ENCODE measurements around the gene MEPCE.

DNA sequence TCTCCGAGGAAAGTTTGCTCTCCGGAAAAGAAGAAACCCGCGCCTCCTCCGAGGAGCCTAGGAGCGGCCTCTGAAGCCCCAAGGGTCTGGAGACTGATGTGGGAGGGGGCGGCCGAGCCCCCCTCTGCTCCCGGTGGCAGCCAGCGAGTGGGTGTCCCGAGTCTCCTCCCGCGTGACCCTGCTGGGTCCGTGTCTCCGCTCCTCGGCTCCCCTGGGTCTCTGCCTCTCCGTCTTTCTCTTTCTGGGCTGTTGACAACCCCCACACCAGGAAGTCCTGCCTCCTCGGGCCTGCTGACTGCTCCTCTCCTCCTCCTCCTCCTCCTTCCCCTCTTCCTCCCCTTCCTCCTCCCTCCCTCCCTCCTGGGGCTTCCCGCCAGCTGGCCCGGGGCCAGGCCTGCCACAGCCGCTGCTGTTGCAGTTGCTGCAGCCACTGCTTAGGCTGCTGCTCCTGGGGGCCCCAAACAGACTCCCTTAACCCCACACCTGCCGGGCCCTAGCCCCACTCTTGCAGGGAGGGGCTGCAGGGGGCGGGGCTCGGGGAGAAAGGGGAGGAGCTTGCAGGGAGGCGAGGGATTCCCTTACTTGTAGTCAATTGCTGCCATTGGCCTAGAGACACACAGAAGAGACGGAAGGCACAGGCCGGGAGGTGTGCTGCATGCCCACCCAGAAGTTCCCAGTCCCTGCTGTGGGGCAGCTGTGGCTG is 49.5 kb downstream of the MEPCE start, which contains the start of gene TSC22D4:
- TF ChIP-seq, protein P1, sequence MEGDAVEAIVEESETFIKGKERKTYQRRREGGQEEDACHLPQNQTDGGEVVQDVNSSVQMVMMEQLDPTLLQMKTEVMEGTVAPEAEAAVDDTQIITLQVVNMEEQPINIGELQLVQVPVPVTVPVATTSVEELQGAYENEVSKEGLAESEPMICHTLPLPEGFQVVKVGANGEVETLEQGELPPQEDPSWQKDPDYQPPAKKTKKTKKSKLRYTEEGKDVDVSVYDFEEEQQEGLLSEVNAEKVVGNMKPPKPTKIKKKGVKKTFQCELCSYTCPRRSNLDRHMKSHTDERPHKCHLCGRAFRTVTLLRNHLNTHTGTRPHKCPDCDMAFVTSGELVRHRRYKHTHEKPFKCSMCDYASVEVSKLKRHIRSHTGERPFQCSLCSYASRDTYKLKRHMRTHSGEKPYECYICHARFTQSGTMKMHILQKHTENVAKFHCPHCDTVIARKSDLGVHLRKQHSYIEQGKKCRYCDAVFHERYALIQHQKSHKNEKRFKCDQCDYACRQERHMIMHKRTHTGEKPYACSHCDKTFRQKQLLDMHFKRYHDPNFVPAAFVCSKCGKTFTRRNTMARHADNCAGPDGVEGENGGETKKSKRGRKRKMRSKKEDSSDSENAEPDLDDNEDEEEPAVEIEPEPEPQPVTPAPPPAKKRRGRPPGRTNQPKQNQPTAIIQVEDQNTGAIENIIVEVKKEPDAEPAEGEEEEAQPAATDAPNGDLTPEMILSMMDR (IDR thresholded peaks at IDR 0.05): no peak
- TF ChIP-seq POLR2AphosphoS5 (IDR thresholded peaks at IDR 0.05; ENCODE audit: low read depth, low read length): peak; percentile 62; the same call in 1 of the 2 replicates
- TF ChIP-seq, protein P2, sequence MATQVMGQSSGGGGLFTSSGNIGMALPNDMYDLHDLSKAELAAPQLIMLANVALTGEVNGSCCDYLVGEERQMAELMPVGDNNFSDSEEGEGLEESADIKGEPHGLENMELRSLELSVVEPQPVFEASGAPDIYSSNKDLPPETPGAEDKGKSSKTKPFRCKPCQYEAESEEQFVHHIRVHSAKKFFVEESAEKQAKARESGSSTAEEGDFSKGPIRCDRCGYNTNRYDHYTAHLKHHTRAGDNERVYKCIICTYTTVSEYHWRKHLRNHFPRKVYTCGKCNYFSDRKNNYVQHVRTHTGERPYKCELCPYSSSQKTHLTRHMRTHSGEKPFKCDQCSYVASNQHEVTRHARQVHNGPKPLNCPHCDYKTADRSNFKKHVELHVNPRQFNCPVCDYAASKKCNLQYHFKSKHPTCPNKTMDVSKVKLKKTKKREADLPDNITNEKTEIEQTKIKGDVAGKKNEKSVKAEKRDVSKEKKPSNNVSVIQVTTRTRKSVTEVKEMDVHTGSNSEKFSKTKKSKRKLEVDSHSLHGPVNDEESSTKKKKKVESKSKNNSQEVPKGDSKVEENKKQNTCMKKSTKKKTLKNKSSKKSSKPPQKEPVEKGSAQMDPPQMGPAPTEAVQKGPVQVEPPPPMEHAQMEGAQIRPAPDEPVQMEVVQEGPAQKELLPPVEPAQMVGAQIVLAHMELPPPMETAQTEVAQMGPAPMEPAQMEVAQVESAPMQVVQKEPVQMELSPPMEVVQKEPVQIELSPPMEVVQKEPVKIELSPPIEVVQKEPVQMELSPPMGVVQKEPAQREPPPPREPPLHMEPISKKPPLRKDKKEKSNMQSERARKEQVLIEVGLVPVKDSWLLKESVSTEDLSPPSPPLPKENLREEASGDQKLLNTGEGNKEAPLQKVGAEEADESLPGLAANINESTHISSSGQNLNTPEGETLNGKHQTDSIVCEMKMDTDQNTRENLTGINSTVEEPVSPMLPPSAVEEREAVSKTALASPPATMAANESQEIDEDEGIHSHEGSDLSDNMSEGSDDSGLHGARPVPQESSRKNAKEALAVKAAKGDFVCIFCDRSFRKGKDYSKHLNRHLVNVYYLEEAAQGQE (IDR thresholded peaks at IDR 0.05; ENCODE audit: insufficient read depth in 1 of 2, low read depth in 2 of 2, low read length in 1 of 2): no peak
- no peak for TF ChIP-seq TCF7L2 (IDR thresholded peaks at IDR 0.05; ENCODE audit: low read depth, low read length)
- TF ChIP-seq SIN3A (IDR thresholded peaks at IDR 0.05; ENCODE audit: borderline replicate concordance, insufficient read depth, low read depth, low read length): peak; percentile 94; the same call in 1 of the 2 replicates
